ENCODE data around the gene LYZL1. TPM values are rescaled to one million over a fixed set of nuclear protein-coding genes. Genes with fewer than 3 reads are reported as not detected.

LYZL1 gene
- total and polyA plus RNA-seq, 12 donors: not detected

GRCh38 chr10:29348836-29349235 is 60.0 kb downstream of the LYZL1 start:
- no peaks in the 10 kb centered on the region for H3K9me3 ChIP-seq (replicated peaks in 1 of 3)
- H3K4me3 ChIP-seq: no peak overlapping the region
- WGBS, 4 donors: 70 to 88% (median 79%) methylated on average over 4 to 5 of the region's 5 CpGs
- no peaks in the 10 kb centered on the region for H3K27me3 ChIP-seq
- no peaks in the 10 kb centered on the region for H3K36me3 ChIP-seq (replicated peaks in 1 of 2)
- TF ChIP-seq CTCF (IDR thresholded peaks at IDR 0.05): no peak
- H3K4me1 ChIP-seq (replicated peaks in 1 of 2): no peaks in the 10 kb centered on the region
- DNase-seq: no peak
- H3K27ac ChIP-seq: no peak overlapping the region
- intact Hi-C loops (cut with DNase I): no loop called here

DNA sequence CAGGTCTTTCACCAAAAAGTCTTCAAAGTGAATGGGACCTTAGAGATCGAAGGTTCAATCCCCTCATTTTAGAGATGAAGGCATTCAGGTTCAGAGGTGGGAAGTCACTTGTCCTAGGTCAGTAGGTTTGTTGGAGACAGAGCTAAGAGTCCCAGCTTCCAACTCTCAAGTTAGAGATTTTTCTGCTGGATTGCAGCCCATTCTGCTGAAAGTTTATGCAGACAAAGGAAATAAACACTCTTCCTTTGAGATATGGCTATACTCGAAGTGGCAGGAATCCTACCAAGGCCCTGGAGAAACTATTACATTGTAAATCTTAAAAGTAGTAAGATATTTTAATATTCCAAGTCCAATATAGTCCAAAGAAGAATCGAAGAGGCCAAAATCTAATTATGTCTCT is 64.4 kb downstream of the LYZL1 start:
- Histone ChIP-seq H3K4me1 (replicated peaks in 1 of 2) (no peaks in the 10 kb centered on the region), H3K4me3 (no peak overlapping the region), H3K27ac (no peak overlapping the region), H3K27me3 (no peaks in the 10 kb centered on the region), H3K9me3 (replicated peaks in 1 of 3) (no peaks in the 10 kb centered on the region), H3K36me3 (replicated peaks in 1 of 2) (no peaks in the 10 kb centered on the region)
- intact Hi-C loops (cut with DNase I): no loop called here
- TF ChIP-seq POLR2A (IDR thresholded peaks at IDR 0.05): no peak
- no peak for TF ChIP-seq CTCF (IDR thresholded peaks at IDR 0.05)
- 57 to 72% (median 69%) methylated on average over 3 of the region's 3 CpGs for WGBS, 4 donors
- no peak for DNase-seq

- Histone ChIP-seq H3K4me1 (replicated peaks in 1 of 2) (no peaks in the 10 kb centered on the region), H3K4me3 (no peak overlapping the region), H3K27ac (no peak overlapping the region), H3K9me3 (replicated peaks in 1 of 3) (no peaks in the 10 kb centered on the region), H3K27me3 (no peaks in the 10 kb centered on the region), H3K36me3 (replicated peaks in 1 of 2) (no peaks in the 10 kb centered on the region)
- TF ChIP-seq CTCF (IDR thresholded peaks at IDR 0.05) (no peak), POLR2A (IDR thresholded peaks at IDR 0.05) (no peak)
- intact Hi-C loops (cut with DNase I): no loop called here
- 65 to 90% (median 77%) methylated on average over 3 of the region's 3 CpGs for WGBS, 4 donors
- no peak for DNase-seq
Observed at GRCh38 chr10:29353887-29354561, 65.2 kb downstream of the LYZL1 start.

DNA sequence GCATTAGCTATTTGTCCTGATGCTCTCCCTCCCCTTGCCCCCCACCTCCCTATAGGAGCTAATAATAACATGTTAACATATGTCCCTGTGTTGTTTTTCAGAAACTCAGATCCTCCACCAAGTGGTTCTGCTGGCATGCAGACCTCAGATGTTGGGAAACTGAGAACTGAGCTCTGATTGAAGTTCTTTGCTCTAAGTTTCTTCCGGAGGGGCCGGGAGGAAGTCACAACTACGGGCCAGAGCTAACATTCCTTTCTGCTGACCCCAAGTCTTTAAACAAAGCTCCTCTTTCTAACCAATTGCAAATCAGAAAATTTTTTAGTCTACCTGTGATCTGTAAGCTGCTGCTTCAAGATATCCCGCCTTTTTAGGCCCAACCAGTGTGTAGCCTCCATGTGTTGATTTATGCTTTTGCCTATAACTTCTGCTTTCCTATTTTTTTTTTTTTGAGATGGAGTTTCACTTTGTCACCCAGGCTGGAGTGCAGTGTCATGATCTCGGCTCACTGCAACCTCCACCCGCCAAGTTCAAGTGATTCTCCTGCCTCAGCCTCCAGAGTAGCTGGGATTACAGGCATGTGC is 66.6 kb downstream of the LYZL1 start:
- TF ChIP-seq CTCF (IDR thresholded peaks at IDR 0.05) (no peak), POLR2A (IDR thresholded peaks at IDR 0.05) (no peak)

More for the DNA sequence above, 66.6 kb downstream of the LYZL1 start:
- 65 to 77% (median 76%) methylated on average over 6 of the region's 6 CpGs for WGBS, 4 donors
- Histone ChIP-seq H3K9me3 (replicated peaks in 1 of 3) (no peaks in the 10 kb centered on the region), H3K27me3 (no peaks in the 10 kb centered on the region), H3K4me1 (replicated peaks in 1 of 2) (no peaks in the 10 kb centered on the region), H3K36me3 (replicated peaks in 1 of 2) (no peaks in the 10 kb centered on the region), H3K27ac (no peak overlapping the region), H3K4me3 (no peak overlapping the region)
- DNase-seq: no peak
- intact Hi-C loops (cut with DNase I): no loop called here
